ENCODE measurements around the gene SIX3.

Gene SIX3

DNA sequence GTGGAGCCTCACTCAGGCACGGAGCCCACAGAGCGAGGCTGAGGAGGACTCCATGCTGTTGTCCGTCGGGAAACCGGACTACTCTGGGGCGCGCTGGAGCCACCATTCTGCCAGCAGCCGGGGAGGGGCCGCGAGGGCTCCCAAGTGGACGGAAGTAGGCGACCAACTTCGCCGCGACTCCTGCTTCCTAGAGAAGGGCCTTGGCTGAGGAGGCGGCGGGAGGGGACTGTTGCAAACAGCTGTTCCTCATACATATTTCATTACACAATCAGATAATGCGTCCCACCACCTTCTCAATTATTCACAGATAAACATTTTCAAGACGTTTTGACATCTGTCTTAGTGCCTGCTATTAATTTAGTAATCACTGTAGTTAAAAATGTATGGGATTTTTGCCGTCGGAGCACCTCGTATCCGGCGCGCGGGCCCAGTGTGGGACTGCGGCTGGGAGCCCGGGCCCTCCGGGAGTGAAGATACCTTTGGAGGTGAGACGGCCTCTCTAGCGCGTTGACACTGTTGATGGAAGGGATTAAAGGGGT lies 11.7 kb upstream of the SIX3 start:
- TF ChIP-seq, protein P1, sequence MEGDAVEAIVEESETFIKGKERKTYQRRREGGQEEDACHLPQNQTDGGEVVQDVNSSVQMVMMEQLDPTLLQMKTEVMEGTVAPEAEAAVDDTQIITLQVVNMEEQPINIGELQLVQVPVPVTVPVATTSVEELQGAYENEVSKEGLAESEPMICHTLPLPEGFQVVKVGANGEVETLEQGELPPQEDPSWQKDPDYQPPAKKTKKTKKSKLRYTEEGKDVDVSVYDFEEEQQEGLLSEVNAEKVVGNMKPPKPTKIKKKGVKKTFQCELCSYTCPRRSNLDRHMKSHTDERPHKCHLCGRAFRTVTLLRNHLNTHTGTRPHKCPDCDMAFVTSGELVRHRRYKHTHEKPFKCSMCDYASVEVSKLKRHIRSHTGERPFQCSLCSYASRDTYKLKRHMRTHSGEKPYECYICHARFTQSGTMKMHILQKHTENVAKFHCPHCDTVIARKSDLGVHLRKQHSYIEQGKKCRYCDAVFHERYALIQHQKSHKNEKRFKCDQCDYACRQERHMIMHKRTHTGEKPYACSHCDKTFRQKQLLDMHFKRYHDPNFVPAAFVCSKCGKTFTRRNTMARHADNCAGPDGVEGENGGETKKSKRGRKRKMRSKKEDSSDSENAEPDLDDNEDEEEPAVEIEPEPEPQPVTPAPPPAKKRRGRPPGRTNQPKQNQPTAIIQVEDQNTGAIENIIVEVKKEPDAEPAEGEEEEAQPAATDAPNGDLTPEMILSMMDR (IDR thresholded peaks at IDR 0.05; ENCODE audit: control extremely low read depth, extremely low read depth, low read depth, missing control alignments), result no peak
- no peak for DNase-seq (ENCODE audit: extremely low spot score)
- CTCF ChIA-PET, result interaction anchor here (1.0 kb wide), 1 partner anchor 26 kb away, joined by 4 read pairs; no protein-coding TSS in a partner anchor
- POLR2A ChIA-PET, result no interaction called here

DNA sequence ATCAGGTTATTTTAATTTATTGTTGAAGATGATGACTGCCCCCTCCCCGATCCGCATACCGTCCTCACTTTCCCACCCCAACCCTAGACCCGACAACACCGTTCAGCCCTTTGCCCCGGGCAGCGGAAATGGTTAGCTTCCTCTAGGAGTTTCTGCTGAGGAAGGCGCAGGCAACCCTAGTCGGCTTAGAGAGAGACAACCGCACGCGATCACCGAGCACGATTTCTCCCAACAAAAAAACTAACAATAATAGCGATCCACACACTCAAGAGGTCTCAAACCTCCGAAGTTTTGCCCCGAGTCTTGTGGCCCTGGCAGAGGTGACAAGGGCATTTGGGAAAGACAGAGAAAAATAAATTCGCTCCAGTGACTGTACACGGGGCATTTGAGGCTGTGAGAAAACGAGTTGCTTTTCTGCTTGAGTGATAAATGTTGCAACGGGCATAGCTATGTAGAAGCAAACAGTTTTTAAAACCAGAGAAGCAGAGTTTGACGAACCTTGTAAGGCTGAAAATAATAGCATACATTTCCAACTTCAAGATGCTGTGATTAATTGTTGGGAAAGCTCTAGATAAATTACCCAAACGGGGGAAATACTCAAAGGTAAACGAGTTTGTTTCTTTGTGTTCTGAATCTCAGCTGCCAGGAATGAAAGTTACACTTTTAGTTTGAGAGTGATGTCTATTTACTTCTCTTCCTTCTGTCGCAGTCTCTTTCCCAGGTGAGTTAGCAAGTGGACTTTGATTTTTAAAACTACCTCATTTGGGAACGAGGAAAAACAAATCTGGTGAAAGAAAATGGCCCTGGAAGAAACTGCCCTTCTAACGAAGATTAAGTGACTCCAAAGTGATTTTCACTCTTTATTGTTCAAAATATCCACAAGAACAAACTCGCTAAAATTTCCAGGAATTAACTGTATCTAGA lies 11.0 kb upstream of the SIX3 start:
- CTCF ChIA-PET, result interaction anchor here (1.0 to 1.5 kb wide), 3 partner anchors 25 to 1053 kb away, joined by 3 to 4 read pairs (median 3); no protein-coding TSS in a partner anchor
- DNase-seq (ENCODE audit: extremely low spot score), result peak; percentile 37

DNA sequence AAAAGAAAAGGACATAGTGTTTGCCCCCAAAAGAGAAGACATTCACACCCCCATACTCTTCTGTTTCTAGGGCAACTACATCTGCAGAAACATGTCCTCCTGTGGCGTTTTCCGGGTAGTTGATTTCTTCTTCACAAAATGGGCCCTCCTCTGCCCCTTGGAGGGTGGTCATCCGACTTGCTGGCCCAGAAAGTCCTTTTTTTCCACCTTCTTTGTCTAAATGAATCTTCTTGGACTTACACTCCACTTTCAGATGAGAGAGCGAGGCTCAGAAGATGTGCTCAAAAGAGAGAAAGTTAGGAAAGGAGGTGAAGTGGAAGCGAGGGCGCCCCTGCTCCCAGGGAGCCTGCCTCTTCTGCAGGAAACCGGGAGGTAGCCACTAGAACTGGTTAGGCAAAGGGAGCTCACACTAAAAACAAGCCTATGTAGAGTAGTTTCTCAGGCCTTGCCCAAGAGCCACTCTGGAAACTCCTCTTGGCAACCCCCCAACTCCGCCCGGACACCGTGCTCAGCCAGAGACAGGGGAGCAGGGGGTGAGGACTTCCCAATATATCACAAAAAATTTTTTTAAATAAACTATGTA lies 10.2 kb upstream of the SIX3 start:
- no peak for DNase-seq (ENCODE audit: extremely low spot score)
- POLR2A ChIA-PET, result no interaction called here
- TF ChIP-seq, protein P1 (IDR thresholded peaks at IDR 0.05; ENCODE audit: control extremely low read depth, extremely low read depth, low read depth, missing control alignments), result no peak
- CTCF ChIA-PET, result interaction anchor here (1.0 to 1.5 kb wide), 3 partner anchors 24 to 1054 kb away, joined by 3 to 4 read pairs (median 3); no protein-coding TSS in a partner anchor

More for the DNA sequence above, 11.0 kb upstream of the SIX3 start:
- TF ChIP-seq, protein P1 (IDR thresholded peaks at IDR 0.05; ENCODE audit: control extremely low read depth, extremely low read depth, low read depth, missing control alignments), result no peak
- POLR2A ChIA-PET, result no interaction called here

DNA sequence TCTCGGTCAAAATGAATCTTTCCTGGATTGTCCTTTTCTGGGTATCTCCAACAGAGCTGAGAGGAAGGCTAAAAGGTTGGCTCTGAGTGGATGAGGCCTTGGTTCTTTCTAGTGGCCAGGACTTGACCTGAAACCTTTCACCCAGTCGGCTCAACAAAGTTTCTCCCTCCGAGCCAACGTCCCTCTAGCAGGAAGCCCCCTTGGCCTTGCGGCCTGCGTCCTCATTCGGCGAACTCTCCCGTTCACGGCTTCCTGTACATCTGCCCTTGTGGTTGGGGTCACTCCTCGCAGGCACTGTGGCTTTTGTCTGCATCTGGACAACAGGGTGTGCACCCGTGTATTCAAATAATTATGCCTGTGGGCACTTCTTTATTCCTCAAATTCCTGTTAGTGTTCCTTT lies 9.4 kb upstream of the SIX3 start:
- POLR2A ChIA-PET, result no interaction called here
- TF ChIP-seq, protein P1 (IDR thresholded peaks at IDR 0.05; ENCODE audit: control extremely low read depth, extremely low read depth, low read depth, missing control alignments), result no peak
- CTCF ChIA-PET, result interaction anchor here (1.5 kb wide), 1 partner anchor 1054 kb away, joined by 3 read pairs; no protein-coding TSS in a partner anchor
- no peak for DNase-seq (ENCODE audit: extremely low spot score)

DNA sequence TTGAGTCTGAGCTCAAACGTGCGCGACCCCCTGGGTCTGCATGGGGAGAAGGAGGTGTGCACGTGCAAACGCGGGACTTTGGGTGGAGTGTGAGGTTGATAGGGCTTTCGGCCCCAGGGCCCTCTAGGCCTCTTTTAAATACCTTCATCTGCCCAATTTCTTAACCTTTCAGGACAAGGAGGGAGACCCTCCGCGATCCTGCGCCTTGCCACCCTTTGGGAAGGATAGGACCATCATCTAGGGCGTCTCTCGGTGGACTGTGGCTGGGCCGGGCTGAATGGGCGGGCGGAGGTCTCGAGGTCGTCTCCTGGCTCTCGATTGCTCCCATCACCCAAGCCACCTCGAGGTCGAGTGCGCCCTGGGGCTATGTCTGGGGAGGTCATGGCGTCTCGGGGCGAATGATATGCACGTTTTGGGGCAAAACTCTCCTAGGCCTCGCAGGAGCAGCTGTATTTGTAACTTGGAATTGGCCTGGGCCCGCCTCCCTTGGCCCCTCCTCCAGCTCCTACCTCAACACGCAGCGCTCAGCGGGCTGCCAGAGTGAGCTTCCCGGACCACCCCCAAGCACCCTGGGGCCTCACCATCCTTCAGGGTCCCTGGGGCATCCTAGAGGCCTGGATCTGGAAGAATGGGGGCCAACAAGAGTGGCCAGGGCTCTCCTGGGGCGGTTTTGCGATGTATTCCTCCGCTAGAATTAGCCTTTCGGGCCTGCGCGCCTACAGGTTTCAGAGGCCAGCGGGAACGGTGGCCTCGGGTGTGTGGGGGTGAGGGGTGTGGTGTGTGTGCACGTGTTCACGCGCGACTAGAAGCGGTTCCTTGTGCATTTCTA lies 8.7 kb upstream of the SIX3 start:
- ChIA-PET POLR2A (no interaction called here), CTCF (interaction anchor here (1.5 kb wide), 1 partner anchor 1055 kb away, joined by 3 read pairs; no protein-coding TSS in a partner anchor)
- DNase-seq (ENCODE audit: extremely low spot score), result no peak
- TF ChIP-seq, protein P1 (IDR thresholded peaks at IDR 0.05; ENCODE audit: control extremely low read depth, extremely low read depth, low read depth, missing control alignments), result no peak

Data from GM10248 (cell line).